Stomach (tissue), 4 donors: ENCODE results near the gene GMEB2.

Source experiments
- CTCF ChIP-seq, 7 experiments: fragments of 450-650 bp in 4 of 7; fragments of 200-600 bp in 3 of 7; sonication (generic) in 3 of 7; IDR thresholded peaks; one replicate each; pipeline ENCODE4 v1.5.1; 2016 to 2019; ENCODE audit warnings: antibody characterized with exemption in 7 of 7, control low read depth in 2 of 7, mild to moderate bottlenecking in 1 of 7
- EP300 ChIP-seq: sonication (generic); formaldehyde crosslinking; IDR thresholded peaks from one replicate; pipeline ENCODE4 v1.6.1; 2017; ENCODE audit warnings: antibody characterized with exemption

DNA sequence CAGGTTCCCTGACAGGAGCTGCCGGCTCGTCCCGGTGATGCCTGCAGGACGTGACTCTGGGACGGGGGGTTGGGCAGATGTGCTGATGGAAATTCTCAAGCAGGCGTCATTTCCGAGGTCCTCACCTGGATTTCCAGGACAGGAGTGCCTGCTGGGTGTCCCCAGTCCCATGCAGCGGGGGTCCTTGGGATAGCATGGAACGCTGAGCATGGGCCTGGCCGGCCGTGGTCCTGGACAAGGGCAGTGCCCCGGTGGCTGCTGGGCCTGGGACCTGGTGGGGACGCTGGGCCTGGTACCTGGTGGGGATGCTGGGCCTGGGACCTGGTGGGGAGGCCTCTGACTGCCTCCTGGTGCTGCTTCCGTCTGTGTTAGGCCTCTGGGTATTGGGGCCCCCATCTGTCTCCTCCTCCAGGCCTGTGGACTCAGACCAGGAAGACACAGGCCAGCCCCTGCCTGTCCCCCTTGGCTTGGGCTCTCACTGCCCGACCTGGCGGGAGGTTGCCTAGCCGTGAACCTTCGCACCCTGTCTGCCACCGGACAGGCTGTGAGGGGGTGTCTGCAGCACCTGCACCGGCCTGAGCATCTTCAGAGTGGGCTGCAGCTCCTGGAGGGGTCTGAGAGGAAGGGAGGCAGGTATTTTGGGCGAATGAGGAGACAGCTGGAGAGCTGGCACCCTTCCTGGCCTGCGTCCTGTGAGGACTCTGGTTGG is 37.4 kb upstream of the GMEB2 start:
- TF ChIP-seq EP300 (no peak), CTCF (IDR thresholded peaks at IDR 0.05) (no peak)
